DND-41 (cell line): ENCODE results near the gene KIF24.

ENCODE experiments used
- EZH2 ChIP-seq: IDR thresholded peaks from 3 replicates; pipeline ENCODE4 v1.6.1; 2012; ENCODE audit warnings: borderline replicate concordance, low read depth, mild to moderate bottlenecking, moderate library complexity, low read length, inconsistent platforms; ENCODE audit not compliant: severe bottlenecking
- TF ChIP-seq, protein P1 (sequence below): IDR thresholded peaks from 2 replicates; pipeline ENCODE4 v1.5.1; 2012; ENCODE audit warnings: borderline replicate concordance, low read length, moderate library complexity, mild to moderate bottlenecking; ENCODE audit not compliant: poor library complexity, severe bottlenecking; ENCODE audit errors: extremely low read depth

GRCh38 chr9:34335376-34335775 lies 6.3 kb upstream of the KIF24 start:
- TF ChIP-seq, protein P1, sequence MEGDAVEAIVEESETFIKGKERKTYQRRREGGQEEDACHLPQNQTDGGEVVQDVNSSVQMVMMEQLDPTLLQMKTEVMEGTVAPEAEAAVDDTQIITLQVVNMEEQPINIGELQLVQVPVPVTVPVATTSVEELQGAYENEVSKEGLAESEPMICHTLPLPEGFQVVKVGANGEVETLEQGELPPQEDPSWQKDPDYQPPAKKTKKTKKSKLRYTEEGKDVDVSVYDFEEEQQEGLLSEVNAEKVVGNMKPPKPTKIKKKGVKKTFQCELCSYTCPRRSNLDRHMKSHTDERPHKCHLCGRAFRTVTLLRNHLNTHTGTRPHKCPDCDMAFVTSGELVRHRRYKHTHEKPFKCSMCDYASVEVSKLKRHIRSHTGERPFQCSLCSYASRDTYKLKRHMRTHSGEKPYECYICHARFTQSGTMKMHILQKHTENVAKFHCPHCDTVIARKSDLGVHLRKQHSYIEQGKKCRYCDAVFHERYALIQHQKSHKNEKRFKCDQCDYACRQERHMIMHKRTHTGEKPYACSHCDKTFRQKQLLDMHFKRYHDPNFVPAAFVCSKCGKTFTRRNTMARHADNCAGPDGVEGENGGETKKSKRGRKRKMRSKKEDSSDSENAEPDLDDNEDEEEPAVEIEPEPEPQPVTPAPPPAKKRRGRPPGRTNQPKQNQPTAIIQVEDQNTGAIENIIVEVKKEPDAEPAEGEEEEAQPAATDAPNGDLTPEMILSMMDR, result no peak
- TF ChIP-seq EZH2, result no peak
